ENCODE measurements around the gene PLXNB3.

DNA sequence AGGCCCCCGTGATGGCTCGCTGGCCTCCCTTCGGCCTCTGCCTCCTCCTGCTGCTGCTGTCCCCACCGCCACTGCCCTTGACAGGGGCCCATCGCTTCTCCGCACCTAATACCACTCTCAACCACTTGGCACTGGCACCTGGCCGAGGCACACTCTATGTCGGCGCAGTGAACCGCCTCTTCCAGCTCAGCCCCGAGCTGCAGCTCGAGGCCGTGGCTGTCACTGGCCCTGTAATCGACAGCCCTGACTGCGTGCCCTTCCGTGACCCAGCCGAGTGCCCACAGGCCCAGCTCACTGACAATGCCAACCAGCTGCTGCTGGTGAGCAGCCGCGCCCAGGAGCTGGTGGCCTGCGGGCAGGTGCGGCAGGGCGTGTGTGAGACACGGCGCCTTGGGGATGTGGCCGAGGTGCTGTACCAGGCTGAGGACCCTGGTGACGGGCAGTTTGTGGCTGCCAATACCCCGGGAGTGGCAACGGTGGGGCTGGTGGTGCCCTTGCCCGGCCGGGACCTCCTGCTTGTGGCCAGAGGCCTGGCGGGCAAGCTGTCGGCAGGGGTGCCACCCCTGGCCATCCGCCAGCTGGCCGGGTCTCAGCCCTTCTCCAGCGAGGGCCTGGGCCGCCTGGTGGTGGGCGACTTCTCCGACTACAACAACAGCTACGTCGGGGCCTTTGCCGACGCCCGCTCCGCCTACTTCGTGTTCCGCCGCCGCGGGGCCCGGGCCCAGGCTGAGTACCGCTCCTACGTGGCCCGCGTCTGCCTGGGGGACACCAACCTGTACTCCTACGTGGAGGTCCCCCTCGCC lies 3.0 kb downstream of the PLXNB3 start:
- TF ChIP-seq TAF1 (IDR thresholded peaks at IDR 0.05; ENCODE audit: borderline replicate concordance, insufficient read depth, low read length) (no peak), POLR2AphosphoS5 (IDR thresholded peaks at IDR 0.05; ENCODE audit: low read depth, low read length) (no peak)
- TF ChIP-seq, protein P1, sequence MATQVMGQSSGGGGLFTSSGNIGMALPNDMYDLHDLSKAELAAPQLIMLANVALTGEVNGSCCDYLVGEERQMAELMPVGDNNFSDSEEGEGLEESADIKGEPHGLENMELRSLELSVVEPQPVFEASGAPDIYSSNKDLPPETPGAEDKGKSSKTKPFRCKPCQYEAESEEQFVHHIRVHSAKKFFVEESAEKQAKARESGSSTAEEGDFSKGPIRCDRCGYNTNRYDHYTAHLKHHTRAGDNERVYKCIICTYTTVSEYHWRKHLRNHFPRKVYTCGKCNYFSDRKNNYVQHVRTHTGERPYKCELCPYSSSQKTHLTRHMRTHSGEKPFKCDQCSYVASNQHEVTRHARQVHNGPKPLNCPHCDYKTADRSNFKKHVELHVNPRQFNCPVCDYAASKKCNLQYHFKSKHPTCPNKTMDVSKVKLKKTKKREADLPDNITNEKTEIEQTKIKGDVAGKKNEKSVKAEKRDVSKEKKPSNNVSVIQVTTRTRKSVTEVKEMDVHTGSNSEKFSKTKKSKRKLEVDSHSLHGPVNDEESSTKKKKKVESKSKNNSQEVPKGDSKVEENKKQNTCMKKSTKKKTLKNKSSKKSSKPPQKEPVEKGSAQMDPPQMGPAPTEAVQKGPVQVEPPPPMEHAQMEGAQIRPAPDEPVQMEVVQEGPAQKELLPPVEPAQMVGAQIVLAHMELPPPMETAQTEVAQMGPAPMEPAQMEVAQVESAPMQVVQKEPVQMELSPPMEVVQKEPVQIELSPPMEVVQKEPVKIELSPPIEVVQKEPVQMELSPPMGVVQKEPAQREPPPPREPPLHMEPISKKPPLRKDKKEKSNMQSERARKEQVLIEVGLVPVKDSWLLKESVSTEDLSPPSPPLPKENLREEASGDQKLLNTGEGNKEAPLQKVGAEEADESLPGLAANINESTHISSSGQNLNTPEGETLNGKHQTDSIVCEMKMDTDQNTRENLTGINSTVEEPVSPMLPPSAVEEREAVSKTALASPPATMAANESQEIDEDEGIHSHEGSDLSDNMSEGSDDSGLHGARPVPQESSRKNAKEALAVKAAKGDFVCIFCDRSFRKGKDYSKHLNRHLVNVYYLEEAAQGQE (IDR thresholded peaks at IDR 0.05; ENCODE audit: insufficient read depth in 1 of 2, low read depth in 2 of 2, low read length in 2 of 2): no peak

Measured in PFSK-1 (cell line).